ENCODE measurements around the gene WNT3. TPM values are rescaled to one million over a fixed set of nuclear protein-coding genes. Genes with fewer than 3 reads are reported as not detected.

The WNT3 gene
- total RNA-seq, 1 donor from 2014 or later, result 14.4 TPM

DNA sequence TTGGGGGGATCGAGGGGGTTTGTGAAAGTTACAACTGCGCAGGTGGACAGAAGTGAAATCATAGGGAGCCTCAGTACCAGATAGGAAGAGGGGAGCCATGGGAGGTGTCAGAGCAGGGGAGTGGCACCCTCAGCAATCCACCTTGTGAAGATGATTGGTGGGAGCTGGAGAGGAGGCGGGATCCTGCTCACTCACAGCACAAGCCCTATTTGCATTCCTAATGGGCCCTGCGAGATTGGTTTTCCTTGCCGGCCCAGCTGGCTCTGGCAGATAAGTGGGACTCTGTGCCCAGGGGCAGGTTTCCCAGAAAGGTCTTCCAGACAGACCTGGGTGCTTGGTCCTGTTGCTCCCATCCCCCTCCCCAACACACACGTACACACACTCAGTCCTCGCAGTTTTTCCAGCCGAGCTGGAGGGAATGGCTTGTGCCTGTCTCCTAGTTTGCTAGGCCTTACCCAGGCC lies 9.4 kb downstream of the WNT3 start:
- no peak for DNase-seq (ENCODE audit: low spot score)
- Mint-ChIP-seq H3K4me3 (ENCODE audit: unreplicated experiment) (no peak overlapping the region), H3K27ac (ENCODE audit: unreplicated experiment) (no peak overlapping the region), H3K4me1 (ENCODE audit: unreplicated experiment) (peaks cover 35% of the 10 kb centered on the region), H3K36me3 (ENCODE audit: low read depth, unreplicated experiment) (peaks cover 22% of the 10 kb centered on the region), H3K27me3 (ENCODE audit: unreplicated experiment) (peaks cover 2% of the 10 kb centered on the region), H3K9me3 (ENCODE audit: unreplicated experiment) (no peaks in the 10 kb centered on the region)
- no peak for TF ChIP-seq CTCF (IDR thresholded peaks at IDR 0.05; ENCODE audit: unreplicated experiment)

GRCh38 chr17:46805771-46806170 lies 12.7 kb downstream of the WNT3 start:
- H3K4me1 Mint-ChIP-seq (ENCODE audit: unreplicated experiment), result peaks cover 14% of the 10 kb centered on the region
- no peak overlapping the region for H3K4me3 Mint-ChIP-seq (ENCODE audit: unreplicated experiment)
- no peak overlapping the region for H3K27ac Mint-ChIP-seq (ENCODE audit: unreplicated experiment)
- DNase-seq (ENCODE audit: low spot score), result no peak
- peaks cover 19% of the 10 kb centered on the region for H3K36me3 Mint-ChIP-seq (ENCODE audit: low read depth, unreplicated experiment)
- TF ChIP-seq CTCF (IDR thresholded peaks at IDR 0.05; ENCODE audit: unreplicated experiment), result no peak
- H3K9me3 Mint-ChIP-seq (ENCODE audit: unreplicated experiment), result no peaks in the 10 kb centered on the region
- peaks cover 2% of the 10 kb centered on the region for H3K27me3 Mint-ChIP-seq (ENCODE audit: unreplicated experiment)

GRCh38 chr17:46803544-46803943 lies 14.9 kb downstream of the WNT3 start:
- DNase-seq (ENCODE audit: low spot score), result no peak
- Mint-ChIP-seq H3K9me3 (ENCODE audit: unreplicated experiment) (no peaks in the 10 kb centered on the region), H3K36me3 (ENCODE audit: low read depth, unreplicated experiment) (peaks cover 20% of the 10 kb centered on the region), H3K4me3 (ENCODE audit: unreplicated experiment) (no peak overlapping the region), H3K27me3 (ENCODE audit: unreplicated experiment) (peaks cover 4% of the 10 kb centered on the region), H3K27ac (ENCODE audit: unreplicated experiment) (no peak overlapping the region), H3K4me1 (ENCODE audit: unreplicated experiment) (peaks cover 5% of the 10 kb centered on the region)
- no peak for TF ChIP-seq CTCF (IDR thresholded peaks at IDR 0.05; ENCODE audit: unreplicated experiment)

DNA sequence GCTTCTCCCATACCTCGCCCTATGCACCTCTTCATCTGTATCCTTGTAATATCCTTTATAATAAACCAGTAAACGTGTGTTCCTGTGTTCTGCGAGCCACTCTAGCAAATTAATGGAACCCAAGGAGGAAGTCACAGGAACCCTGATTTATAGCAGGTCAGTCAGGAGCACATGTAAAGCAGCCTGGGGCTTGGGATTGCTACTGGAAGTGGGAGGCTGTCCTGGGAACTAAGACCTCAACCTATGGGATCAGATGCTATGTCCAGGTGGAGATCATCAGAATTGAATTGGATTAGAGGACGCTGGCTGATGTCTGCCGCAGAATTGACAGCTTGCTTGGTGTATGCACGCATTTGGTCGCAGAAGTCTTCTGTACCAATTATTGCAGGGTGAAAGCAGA lies 15.7 kb downstream of the WNT3 start:
- no peak for TF ChIP-seq CTCF (IDR thresholded peaks at IDR 0.05; ENCODE audit: unreplicated experiment)
- H3K9me3 Mint-ChIP-seq (ENCODE audit: unreplicated experiment), result no peaks in the 10 kb centered on the region
- no peak for DNase-seq (ENCODE audit: low spot score)
- peaks cover 15% of the 10 kb centered on the region for H3K36me3 Mint-ChIP-seq (ENCODE audit: low read depth, unreplicated experiment)
- H3K4me1 Mint-ChIP-seq (ENCODE audit: unreplicated experiment), result peaks cover 4% of the 10 kb centered on the region
- H3K27ac Mint-ChIP-seq (ENCODE audit: unreplicated experiment), result no peak overlapping the region
- peaks cover 4% of the 10 kb centered on the region for H3K27me3 Mint-ChIP-seq (ENCODE audit: unreplicated experiment)
- no peak overlapping the region for H3K4me3 Mint-ChIP-seq (ENCODE audit: unreplicated experiment)

DNA sequence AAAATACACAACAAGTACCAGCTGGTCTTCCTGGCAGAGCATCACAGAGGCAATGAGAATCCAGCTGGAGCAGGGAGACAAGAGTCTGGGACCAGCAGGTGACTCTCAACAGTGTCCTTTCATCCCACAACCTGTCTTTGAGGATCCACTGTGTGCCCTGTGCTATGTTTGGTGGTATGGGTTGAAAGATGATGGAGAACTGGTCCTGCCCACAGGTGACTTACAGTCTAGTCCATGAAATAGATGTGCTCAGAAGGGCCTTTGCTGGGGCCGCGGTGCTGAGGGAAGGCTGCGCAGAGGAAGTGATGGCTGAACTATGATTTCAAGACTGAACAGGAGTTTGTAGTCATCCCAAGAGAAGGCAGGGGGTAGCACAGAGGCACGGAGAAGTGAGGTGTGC lies 17.9 kb downstream of the WNT3 start:
- no peak for TF ChIP-seq CTCF (IDR thresholded peaks at IDR 0.05; ENCODE audit: unreplicated experiment)
- H3K36me3 Mint-ChIP-seq (ENCODE audit: low read depth, unreplicated experiment), result peaks cover 11% of the 10 kb centered on the region
- no peak overlapping the region for H3K27ac Mint-ChIP-seq (ENCODE audit: unreplicated experiment)
- peak overlapping the region; percentile 59 for H3K4me3 Mint-ChIP-seq (ENCODE audit: unreplicated experiment)
- no peak for DNase-seq (ENCODE audit: low spot score)
- peaks cover 2% of the 10 kb centered on the region for H3K4me1 Mint-ChIP-seq (ENCODE audit: unreplicated experiment)
- H3K9me3 Mint-ChIP-seq (ENCODE audit: unreplicated experiment), result no peaks in the 10 kb centered on the region
- H3K27me3 Mint-ChIP-seq (ENCODE audit: unreplicated experiment), result peaks cover 4% of the 10 kb centered on the region

Measured in endothelial cell (in vitro differentiated cells).